NB4 (cell line): Measurements from ENCODE around the gene HCN1.

Experiments used
- CTCF ChIP-seq: IDR thresholded peaks from one replicate; pipeline ENCODE4 v1.5.1; 2012; ENCODE audit warnings: low read depth, low read length
- POLR2A ChIP-seq: IDR thresholded peaks from 2 replicates; pipeline ENCODE4 v1.6.1; 2011; ENCODE audit warnings: mild to moderate bottlenecking; ENCODE audit not compliant: insufficient read length; ENCODE audit errors: extremely low read depth

DNA sequence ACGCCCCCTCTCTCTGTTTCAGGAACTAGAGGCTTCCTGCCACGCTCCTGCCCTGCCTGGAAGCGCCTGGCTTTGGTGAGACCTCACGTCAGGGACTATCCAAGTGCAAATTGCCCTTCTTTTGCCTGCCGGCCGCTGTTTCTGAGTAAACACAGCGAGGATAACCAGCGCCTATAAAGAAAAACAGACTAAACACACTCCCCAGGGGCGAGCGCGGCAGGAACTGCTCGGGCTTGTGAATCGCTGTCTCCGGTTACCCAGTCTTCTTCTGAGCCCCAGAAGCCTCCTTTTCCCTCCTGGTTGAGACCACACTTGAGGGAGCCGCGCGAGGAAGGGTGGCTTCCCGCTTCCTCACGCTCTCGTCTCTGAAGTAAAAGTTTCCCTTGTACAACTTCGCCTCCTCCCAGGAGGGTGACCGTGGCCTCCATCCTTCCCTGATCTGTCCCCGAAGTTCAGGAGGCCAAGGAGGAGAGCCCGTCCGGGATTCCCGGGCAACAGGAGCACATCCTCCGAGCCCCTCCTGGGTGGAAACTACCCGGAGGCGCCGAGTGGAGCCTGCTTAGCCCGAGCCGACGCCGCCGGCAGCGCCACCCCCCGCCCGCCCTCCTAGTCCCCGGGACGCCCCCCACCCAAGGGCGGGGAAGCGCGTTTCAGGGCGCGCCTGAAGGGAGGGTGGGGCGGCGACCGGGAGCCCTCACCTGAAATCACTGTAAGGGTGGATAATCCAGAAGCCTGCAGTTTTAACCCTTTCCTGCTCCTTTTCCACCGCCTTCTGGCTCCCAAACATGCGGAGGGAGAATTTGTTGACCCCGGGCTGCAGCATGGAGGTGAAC, 993 bp downstream of the HCN1 start:
- no peak for TF ChIP-seq CTCF
- TF ChIP-seq POLR2A, result no peak
